ENCODE measurements around the gene KRT77.

KRT77 gene

GRCh38 chr12:52691841-52692150, 11.5 kb downstream of the KRT77 start:
- no peak for DNase-seq (ENCODE audit: low read depth)

GRCh38 chr12:52691076-52691840, 12.1 kb downstream of the KRT77 start:
- DNase-seq (ENCODE audit: low read depth) = peak; percentile 43

- DNase-seq (ENCODE audit: low read depth) = no peak
These were observed 12.8 kb downstream of the KRT77 start for GRCh38 chr12:52690351-52691075.

- no peak for DNase-seq (ENCODE audit: low read depth)
These were observed 13.4 kb downstream of the KRT77 start for GRCh38 chr12:52689936-52690335.

- no peak for DNase-seq (ENCODE audit: low read depth)
These were observed 14.1 kb downstream of the KRT77 start for GRCh38 chr12:52689239-52689638.

GRCh38 chr12:52688481-52688880, 14.8 kb downstream of the KRT77 start:
- DNase-seq (ENCODE audit: low read depth) = no peak

GRCh38 chr12:52687497-52688385, 15.6 kb downstream of the KRT77 start:
- DNase-seq (ENCODE audit: low read depth) = no peak

- no peak for DNase-seq (ENCODE audit: low read depth)
These were observed 16.4 kb downstream of the KRT77 start for GRCh38 chr12:52686756-52687487.

GRCh38 chr12:52686063-52686462, 17.3 kb downstream of the KRT77 start:
- no peak for DNase-seq (ENCODE audit: low read depth)

GRCh38 chr12:52685406-52685890, 17.9 kb downstream of the KRT77 start:
- DNase-seq (ENCODE audit: low read depth) = no peak

- no peak for DNase-seq (ENCODE audit: low read depth)
These were observed 18.9 kb downstream of the KRT77 start for GRCh38 chr12:52684431-52684830.

- DNase-seq (ENCODE audit: low read depth) = no peak
These were observed 19.6 kb downstream of the KRT77 start for GRCh38 chr12:52683575-52684300.

- no peak for DNase-seq (ENCODE audit: low read depth)
These were observed 20.3 kb downstream of the KRT77 start for GRCh38 chr12:52682938-52683574.

GRCh38 chr12:52682381-52682660, 21.0 kb downstream of the KRT77 start:
- DNase-seq (ENCODE audit: low read depth) = no peak

- DNase-seq (ENCODE audit: low read depth) = no peak
These were observed 21.6 kb downstream of the KRT77 start for GRCh38 chr12:52681526-52682380.

GRCh38 chr12:52680363-52680762, 23.0 kb downstream of the KRT77 start, which contains the start of gene KRT1:
KRT1 (minus strand) TSS chr12:52680407; CDS start chr12:52680348, 59 bp downstream.
- DNase-seq (ENCODE audit: low read depth) = no peak

- no peak for DNase-seq (ENCODE audit: low read depth)
These were observed 23.4 kb downstream of the KRT77 start for GRCh38 chr12:52679875-52680274.

- DNase-seq (ENCODE audit: low read depth) = no peak
These were observed 25.7 kb downstream of the KRT77 start for GRCh38 chr12:52677671-52678070.

GRCh38 chr12:52677126-52677525, 26.2 kb downstream of the KRT77 start:
- no peak for DNase-seq (ENCODE audit: low read depth)

- DNase-seq (ENCODE audit: low read depth) = no peak
These were observed 27.2 kb downstream of the KRT77 start for GRCh38 chr12:52676163-52676562.
